A549 (cell line): ENCODE data around the gene DYNC1H1.

Experiments used
- BHLHE40 ChIP-seq: IDR thresholded peaks from 2 replicates; pipeline ENCODE4 v1.6.1; 2012; ENCODE audit warnings: low read depth, low read length, inconsistent platforms
- CTCF ChIP-seq: fragments of >200 bp; sonication (Bioruptor Twin); formaldehyde crosslinking; IDR thresholded peaks from 3 replicates; pipeline ENCODE4 v1.5.1; 2016
- KDM5A ChIP-seq: fragments of 200-600 bp; sonication (generic); IDR thresholded peaks from 2 replicates; pipeline ENCODE4 v1.6.1; 2016; ENCODE audit warnings: antibody characterized with exemption, mild to moderate bottlenecking
- MAFK ChIP-seq: fragments of 450-650 bp; IDR thresholded peaks from 2 replicates; pipeline ENCODE4 v1.6.1; 2014; ENCODE audit not compliant: partially characterized antibody
- RAD21 ChIP-seq, 2 experiments: fragments of >200 bp in 1 of 2; sonication (Bioruptor Twin) in 1 of 2; formaldehyde crosslinking in 1 of 2; IDR thresholded peaks in 1 of 2; conservative IDR thresholded peaks in 1 of 2; 2 replicates in 1 of 2; 3 replicates in 1 of 2; pipeline ENCODE4 v1.6.1; 2012 to 2018; ENCODE audit warnings: inconsistent platforms in 1 of 2
- SREBF2 ChIP-seq: fragments of 450-650 bp; IDR thresholded peaks from 2 replicates; pipeline ENCODE4 v1.6.1; 2014; ENCODE audit warnings: mild to moderate bottlenecking, moderate library complexity

- TF ChIP-seq MAFK (no peak), CTCF (no peak), RAD21 (conservative IDR thresholded peaks at IDR 0.05 in 1 of 2, IDR thresholded peaks at IDR 0.05 in 1 of 2) (no peak), KDM5A (no peak), SREBF2 (no peak), BHLHE40 (no peak)
Observed at GRCh38 chr14:102090713-102091112, 126.3 kb downstream of the DYNC1H1 start.
